ENCODE data around the gene E2F4.

DNA sequence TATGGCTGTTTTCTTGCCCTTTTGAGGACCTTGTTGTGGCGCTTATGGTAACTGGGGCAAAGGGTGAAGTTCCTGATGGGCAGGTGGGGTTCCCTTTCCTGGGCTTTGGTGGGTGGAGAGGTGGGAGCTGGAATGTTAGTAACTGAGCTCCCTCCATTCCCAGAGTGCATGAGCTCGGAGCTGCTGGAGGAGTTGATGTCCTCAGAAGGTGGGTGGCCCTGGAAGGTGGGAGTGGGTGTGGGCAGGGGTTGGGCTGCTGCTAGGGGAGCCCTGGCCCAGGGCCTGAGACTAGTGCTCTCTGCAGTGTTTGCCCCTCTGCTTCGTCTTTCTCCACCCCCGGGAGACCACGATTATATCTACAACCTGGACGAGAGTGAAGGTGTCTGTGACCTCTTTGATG, 5.7 kb downstream of the E2F4 start:
- TF ChIP-seq CTCF (IDR thresholded peaks at IDR 0.05; ENCODE audit: insufficient read depth, low read depth, low read length), result no peak
- no peak for TF ChIP-seq EZH2 (IDR thresholded peaks at IDR 0.05; ENCODE audit: insufficient read depth, low read length)
